ENCODE data around the gene SEPTIN11.

DNA sequence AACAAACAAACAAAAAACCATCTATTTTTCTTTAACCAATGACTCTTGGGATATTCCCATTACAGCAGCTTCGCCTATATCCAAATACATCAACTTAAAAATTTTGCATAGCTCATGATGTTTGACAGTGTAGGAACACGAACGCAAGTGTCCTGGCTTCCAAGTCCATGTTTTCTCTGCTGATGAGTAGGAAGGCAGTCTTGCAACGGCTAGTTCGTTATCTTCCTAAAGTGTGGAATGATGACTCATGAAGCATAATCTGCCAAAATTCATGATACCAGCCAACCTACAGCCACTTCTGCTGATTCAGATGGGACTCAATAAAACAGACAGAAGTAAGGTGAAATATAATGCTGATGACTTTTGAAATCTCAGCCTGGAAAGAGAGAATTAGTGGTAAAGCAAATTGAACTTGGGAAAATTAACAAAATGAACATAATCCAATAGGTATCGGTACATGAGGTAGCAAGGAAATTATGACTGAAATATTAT is 6.4 kb upstream of the SEPTIN11 start:
- TF ChIP-seq, protein P1, sequence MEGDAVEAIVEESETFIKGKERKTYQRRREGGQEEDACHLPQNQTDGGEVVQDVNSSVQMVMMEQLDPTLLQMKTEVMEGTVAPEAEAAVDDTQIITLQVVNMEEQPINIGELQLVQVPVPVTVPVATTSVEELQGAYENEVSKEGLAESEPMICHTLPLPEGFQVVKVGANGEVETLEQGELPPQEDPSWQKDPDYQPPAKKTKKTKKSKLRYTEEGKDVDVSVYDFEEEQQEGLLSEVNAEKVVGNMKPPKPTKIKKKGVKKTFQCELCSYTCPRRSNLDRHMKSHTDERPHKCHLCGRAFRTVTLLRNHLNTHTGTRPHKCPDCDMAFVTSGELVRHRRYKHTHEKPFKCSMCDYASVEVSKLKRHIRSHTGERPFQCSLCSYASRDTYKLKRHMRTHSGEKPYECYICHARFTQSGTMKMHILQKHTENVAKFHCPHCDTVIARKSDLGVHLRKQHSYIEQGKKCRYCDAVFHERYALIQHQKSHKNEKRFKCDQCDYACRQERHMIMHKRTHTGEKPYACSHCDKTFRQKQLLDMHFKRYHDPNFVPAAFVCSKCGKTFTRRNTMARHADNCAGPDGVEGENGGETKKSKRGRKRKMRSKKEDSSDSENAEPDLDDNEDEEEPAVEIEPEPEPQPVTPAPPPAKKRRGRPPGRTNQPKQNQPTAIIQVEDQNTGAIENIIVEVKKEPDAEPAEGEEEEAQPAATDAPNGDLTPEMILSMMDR (conservative IDR thresholded peaks at IDR 0.05 in 1 of 2, IDR thresholded peaks at IDR 0.05 in 1 of 2; ENCODE audit: low read depth in 1 of 2, low read length in 2 of 2) = no peak
- TF ChIP-seq EZH2 (IDR thresholded peaks at IDR 0.05; ENCODE audit: low read length, missing control alignments) = no peak

Measured in fibroblast of lung (primary cell).